Measurements from ENCODE around the gene ZNF503.

Gene ZNF503

DNA sequence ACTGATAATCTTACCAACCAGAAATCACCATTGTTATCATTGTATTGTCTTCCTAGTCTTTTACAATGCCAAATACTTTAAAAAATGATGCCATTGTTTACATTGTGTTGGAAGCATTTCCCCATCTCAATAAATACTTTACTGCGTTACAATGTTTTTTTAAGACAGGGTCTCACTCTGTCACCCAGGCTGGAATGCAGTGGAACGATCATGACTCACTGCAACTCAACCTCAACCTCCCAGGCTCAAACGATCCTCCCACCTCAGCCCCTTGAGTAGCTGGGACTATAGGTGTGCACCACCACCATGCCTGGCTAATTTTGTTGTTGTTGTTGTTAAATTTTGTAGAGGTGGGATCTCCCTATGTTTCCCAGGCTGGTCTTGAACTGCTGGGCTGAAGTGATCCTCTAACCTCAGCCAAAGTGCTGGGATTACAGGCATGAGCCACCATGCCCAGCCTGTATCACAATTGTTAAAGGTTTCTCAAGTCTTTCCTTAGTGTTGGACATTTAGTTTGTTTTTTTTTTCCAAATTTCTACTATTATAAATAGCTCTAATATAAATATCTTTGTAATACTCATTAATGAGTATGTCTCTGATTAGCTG is 43.3 kb upstream of the ZNF503 start:
- H3K27ac ChIP-seq: no peak overlapping the region

GRCh38 chr10:75443362-75443761 is 41.8 kb upstream of the ZNF503 start:
- TF ChIP-seq ZFX (IDR thresholded peaks at IDR 0.05; ENCODE audit: borderline replicate concordance): no peak
- TF ChIP-seq CTCF (IDR thresholded peaks at IDR 0.05): no peak
- H3K27ac ChIP-seq: no peak overlapping the region

More for the DNA sequence above, 43.3 kb upstream of the ZNF503 start:
- TF ChIP-seq CTCF (IDR thresholded peaks at IDR 0.05): no peak
- no peak for TF ChIP-seq ZFX (IDR thresholded peaks at IDR 0.05; ENCODE audit: borderline replicate concordance)

DNA sequence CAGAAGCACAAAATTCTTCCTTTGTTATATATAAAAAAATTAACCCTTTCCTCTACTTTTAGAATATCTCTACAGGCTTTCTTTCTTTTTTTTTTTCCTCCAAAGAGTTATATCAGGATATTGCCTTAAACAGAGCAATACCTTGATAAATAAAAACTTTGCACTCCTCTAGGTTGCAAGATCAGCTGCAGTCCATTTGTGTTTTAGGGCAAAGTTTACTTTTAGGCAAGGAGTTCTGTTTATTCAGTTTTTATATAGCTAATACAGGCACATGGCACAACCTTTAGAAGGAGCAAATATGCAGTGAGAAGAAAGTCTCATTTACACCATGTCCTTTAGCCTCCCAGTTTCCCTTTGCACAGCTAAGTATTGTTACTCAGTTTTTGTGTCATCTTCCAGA is 40.1 kb upstream of the ZNF503 start:
- H3K27ac ChIP-seq: no peak overlapping the region

GRCh38 chr10:75441196-75441595 is 39.6 kb upstream of the ZNF503 start:
- TF ChIP-seq ZFX (IDR thresholded peaks at IDR 0.05; ENCODE audit: borderline replicate concordance) (no peak), CTCF (IDR thresholded peaks at IDR 0.05) (no peak)
- no peak overlapping the region for H3K27ac ChIP-seq

More for the DNA sequence above, 40.1 kb upstream of the ZNF503 start:
- TF ChIP-seq CTCF (IDR thresholded peaks at IDR 0.05) (no peak), ZFX (IDR thresholded peaks at IDR 0.05; ENCODE audit: borderline replicate concordance) (no peak)

- no peak for TF ChIP-seq CTCF (IDR thresholded peaks at IDR 0.05)
- TF ChIP-seq ZFX (IDR thresholded peaks at IDR 0.05; ENCODE audit: borderline replicate concordance): no peak
- no peak overlapping the region for H3K27ac ChIP-seq
Observed at GRCh38 chr10:75440271-75440793, 38.8 kb upstream of the ZNF503 start.

GRCh38 chr10:75439811-75440210 is 38.2 kb upstream of the ZNF503 start:
- TF ChIP-seq CTCF (IDR thresholded peaks at IDR 0.05): no peak
- no peak for TF ChIP-seq ZFX (IDR thresholded peaks at IDR 0.05; ENCODE audit: borderline replicate concordance)
- no peak overlapping the region for H3K27ac ChIP-seq

DNA sequence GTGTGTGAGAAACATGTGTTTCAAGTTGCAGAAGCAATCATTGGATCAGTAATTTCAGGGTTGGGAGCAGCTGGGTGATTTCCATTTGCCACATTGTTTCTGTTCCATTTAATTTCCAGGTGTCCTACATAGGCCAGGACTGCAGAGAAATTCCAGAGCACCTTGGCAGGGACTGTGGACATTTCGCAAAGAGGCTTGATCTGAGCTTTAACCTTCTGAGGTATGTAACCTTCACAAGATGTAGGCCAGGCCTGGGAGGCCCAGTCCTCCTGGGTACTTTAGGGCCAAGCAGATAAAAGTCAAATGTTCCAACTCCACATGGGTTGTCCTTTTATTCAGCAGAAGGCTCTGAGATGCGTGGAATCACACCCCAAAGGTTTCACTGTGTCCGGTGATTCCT is 36.7 kb upstream of the ZNF503 start:
- TF ChIP-seq ZFX (IDR thresholded peaks at IDR 0.05; ENCODE audit: borderline replicate concordance) (no peak), CTCF (IDR thresholded peaks at IDR 0.05) (no peak)
- no peak overlapping the region for H3K27ac ChIP-seq

Measured in 22Rv1 (cell line).